Neuronal stem cell (in vitro differentiated cells): ENCODE measurements around the gene SLFN12L.

ENCODE experiments used
- DNase-seq: peaks from one replicate; pipeline ENCODE4 v3.0.0-alpha.2; 2013; ENCODE audit warnings: low spot score
- H2AFZ ChIP-seq: one replicate; pipeline ENCODE4 v1.6.1; 2013; ENCODE audit warnings: mild to moderate bottlenecking, low read length, inconsistent platforms
- H2AK5ac ChIP-seq: 2 replicates; pipeline ENCODE4 v1.6.1; 2013; ENCODE audit warnings: low read depth, mild to moderate bottlenecking, inconsistent platforms, low read length, moderate library complexity, mixed read lengths
- H2BK120ac ChIP-seq: 2 replicates; pipeline ENCODE4 v1.6.1; 2013; ENCODE audit warnings: low read depth, mild to moderate bottlenecking, inconsistent platforms, low read length, moderate library complexity, mixed read lengths
- H2BK12ac ChIP-seq: one replicate; pipeline ENCODE4 v1.6.1; 2013; ENCODE audit warnings: low read length, inconsistent platforms
- H2BK15ac ChIP-seq: 2 replicates; pipeline ENCODE4 v1.6.1; 2013; ENCODE audit warnings: mild to moderate bottlenecking, low read length, inconsistent platforms, mixed read lengths
- H2BK5ac ChIP-seq: one replicate; pipeline ENCODE4 v1.6.1; 2013; ENCODE audit warnings: inconsistent platforms, mild to moderate bottlenecking, low read length, moderate library complexity
- H3K14ac ChIP-seq: one replicate; pipeline ENCODE4 v1.6.1; 2013; ENCODE audit warnings: low read length, inconsistent platforms
- H3K18ac ChIP-seq: 2 replicates; pipeline ENCODE4 v1.6.1; 2013; ENCODE audit warnings: low read length, inconsistent platforms
- H3K23ac ChIP-seq: 2 replicates; pipeline ENCODE4 v1.6.1; 2013; ENCODE audit warnings: low read depth, mild to moderate bottlenecking, mixed read lengths, low read length, inconsistent platforms; ENCODE audit not compliant: poor library complexity
- H3K27ac ChIP-seq: replicated peaks from 3 replicates; pipeline ENCODE4 v1.5.1; 2013; ENCODE audit warnings: low read length, inconsistent platforms
- H3K27me3 ChIP-seq, 3 experiments: 2 replicates each; pipeline ENCODE4 v1.6.1; 2013; ENCODE audit warnings: low read length in 3 of 3, mild to moderate bottlenecking in 2 of 3, inconsistent platforms in 1 of 3, low read depth in 1 of 3, mixed read lengths in 1 of 3, moderate library complexity in 1 of 3; ENCODE audit not compliant: control insufficient read depth in 3 of 3, insufficient read depth in 3 of 3
- H3K36me3 ChIP-seq, 2 donors: replicated peaks in 1 of 2; 2 replicates each; pipeline ENCODE4 v1.6.1; 2013; ENCODE audit warnings: low read length in 2 of 2; ENCODE audit not compliant: control insufficient read depth in 2 of 2, insufficient read depth in 2 of 2
- H3K4ac ChIP-seq: 2 replicates; pipeline ENCODE4 v1.6.1; 2013; ENCODE audit warnings: inconsistent platforms, mild to moderate bottlenecking, low read length, moderate library complexity
- H3K4me1 ChIP-seq, 2 donors: 1 replicate in 1 of 2; 2 replicates in 1 of 2; pipeline ENCODE4 v1.6.1; 2013; ENCODE audit warnings: low read length in 2 of 2, low read depth in 1 of 2; ENCODE audit not compliant: control insufficient read depth in 2 of 2, insufficient read depth in 1 of 2
- H3K4me2 ChIP-seq: one replicate; pipeline ENCODE4 v1.6.1; 2013; ENCODE audit warnings: mild to moderate bottlenecking, low read length, inconsistent platforms; ENCODE audit not compliant: insufficient read depth, poor library complexity, severe bottlenecking
- H3K4me3 ChIP-seq, 2 donors: 2 replicates each; pipeline ENCODE4 v1.5.1; 2013; ENCODE audit warnings: low read length in 2 of 2, mild to moderate bottlenecking in 2 of 2, inconsistent platforms in 1 of 2, moderate library complexity in 1 of 2
- H3K79me1 ChIP-seq: one replicate; pipeline ENCODE4 v1.6.1; 2013; ENCODE audit warnings: low read depth, mild to moderate bottlenecking, inconsistent platforms, low read length, moderate library complexity
- H3K9ac ChIP-seq: one replicate; pipeline ENCODE4 v1.6.1; 2013; ENCODE audit warnings: mild to moderate bottlenecking, low read depth, low read length, inconsistent platforms; ENCODE audit not compliant: poor library complexity
- H3K9me3 ChIP-seq, 2 donors: replicated peaks in 1 of 2; 2 replicates each; pipeline versions ENCODE3 to v1.6.1; 2013; ENCODE audit warnings: low read length in 2 of 2, mild to moderate bottlenecking in 2 of 2, inconsistent platforms in 1 of 2, low read depth in 1 of 2, mixed read lengths in 1 of 2, moderate library complexity in 1 of 2; ENCODE audit not compliant: control insufficient read depth in 2 of 2, insufficient read depth in 1 of 2
- H4K8ac ChIP-seq: one replicate; pipeline ENCODE4 v1.6.1; 2013; ENCODE audit warnings: low read depth, mild to moderate bottlenecking, inconsistent platforms, low read length, moderate library complexity
- H4K91ac ChIP-seq: one replicate; pipeline ENCODE4 v1.6.1; 2013; ENCODE audit warnings: low read length, low read depth, mild to moderate bottlenecking, inconsistent platforms; ENCODE audit not compliant: poor library complexity
- WGBS, 2 donors: extraction: QIAGEN DNeasy Blood & Tissue Kit; methylation state at CpG; one replicate each; pipeline ENCODE4 v1.1.7; 2013; ENCODE audit warnings: missing lambda C conversion rate in 2 of 2, mixed read lengths in 1 of 2; ENCODE audit not compliant: insufficient read length in 2 of 2, insufficient replicate concordance in 1 of 2; ENCODE audit errors: extremely low coverage in 2 of 2; 5-methylcytosine and 5-hydroxymethylcytosine counted together

SLFN12L gene

GRCh38 chr17:35496451-35497290 is 40.8 kb downstream of the SLFN12L start:
- H2AK5ac ChIP-seq = no peak overlapping the region
- H3K23ac ChIP-seq = no peak overlapping the region
- H2BK5ac ChIP-seq = no peak overlapping the region
- no peak overlapping the region for H3K4me3 ChIP-seq
- H3K79me1 ChIP-seq = no peaks in the 10 kb centered on the region
- no peak overlapping the region for H3K14ac ChIP-seq
- H3K4me1 ChIP-seq = no peaks in the 10 kb centered on the region
- peaks cover 0 to 9% of the 10 kb centered on the region in 2 donors for H3K9me3 ChIP-seq
- no peak overlapping the region for H2BK15ac ChIP-seq
- peak overlapping the region; percentile 40 for H2AFZ ChIP-seq
- no CpG with 5 or more reads among the region's 30 CpGs for WGBS, 2 donors
- H4K91ac ChIP-seq = no peak overlapping the region
- no peaks in the 10 kb centered on the region for H3K36me3 ChIP-seq
- no peak overlapping the region for H2BK120ac ChIP-seq
- H3K27ac ChIP-seq = no peak overlapping the region
- no peak overlapping the region for H3K9ac ChIP-seq
- no peak overlapping the region for H3K4ac ChIP-seq
- H2BK12ac ChIP-seq = no peak overlapping the region
- no peak overlapping the region for H3K4me2 ChIP-seq
- H3K27me3 ChIP-seq = peaks cover 29 to 97% (median 73%) of the 10 kb centered on the region in 3 experiments
- no peak for DNase-seq
- peak overlapping the region; percentile 23 for H4K8ac ChIP-seq
- H3K18ac ChIP-seq = no peak overlapping the region

DNA sequence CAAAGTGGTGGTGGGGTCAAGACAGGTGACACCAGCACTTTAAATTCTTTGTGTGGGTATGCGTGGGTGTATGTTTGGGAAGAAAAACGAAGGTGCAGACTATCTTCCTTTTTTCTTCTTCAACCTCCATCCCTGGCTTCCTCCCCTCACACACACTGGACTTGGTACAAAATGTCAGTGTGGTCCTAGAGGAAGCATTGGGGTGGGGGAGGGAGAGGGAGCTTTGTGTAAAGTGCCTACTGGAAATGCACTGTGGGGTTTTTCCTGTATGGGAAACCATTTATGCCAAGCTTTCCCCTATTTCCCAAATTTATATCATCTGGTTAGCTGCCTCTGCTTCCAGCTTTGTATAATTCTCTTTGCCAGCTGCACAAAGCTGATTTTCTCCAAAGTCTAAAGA is 44.4 kb downstream of the SLFN12L start:
- no peak overlapping the region for H3K23ac ChIP-seq
- no peak overlapping the region for H2BK5ac ChIP-seq
- H3K4ac ChIP-seq = no peak overlapping the region
- H3K36me3 ChIP-seq = no peaks in the 10 kb centered on the region
- no peak overlapping the region for H3K9ac ChIP-seq
- H3K27me3 ChIP-seq = peaks cover 44 to 98% (median 92%) of the 10 kb centered on the region in 3 experiments
- no peak overlapping the region for H2BK15ac ChIP-seq
- WGBS, 2 donors = no CpG with 5 or more reads among the region's 2 CpGs
- H3K4me2 ChIP-seq = no peak overlapping the region
- no peak overlapping the region for H3K4me3 ChIP-seq
- H2AK5ac ChIP-seq = no peak overlapping the region
- H3K79me1 ChIP-seq = no peaks in the 10 kb centered on the region
- peaks cover 8 to 14% of the 10 kb centered on the region in 2 donors for H3K9me3 ChIP-seq
- no peak for DNase-seq
- no peak overlapping the region for H4K8ac ChIP-seq
- no peak overlapping the region for H2AFZ ChIP-seq
- no peak overlapping the region for H3K18ac ChIP-seq
- H3K14ac ChIP-seq = no peak overlapping the region
- H4K91ac ChIP-seq = no peak overlapping the region
- H3K27ac ChIP-seq = no peak overlapping the region
- H2BK120ac ChIP-seq = no peak overlapping the region
- H3K4me1 ChIP-seq = no peaks in the 10 kb centered on the region
- H2BK12ac ChIP-seq = no peak overlapping the region

GRCh38 chr17:35491417-35491816 is 46.1 kb downstream of the SLFN12L start:
- Histone ChIP-seq H3K23ac (no peak overlapping the region), H3K27ac (no peak overlapping the region), H3K4me1 (peaks cover 0 to 1% of the 10 kb centered on the region in 2 donors), H2AFZ (no peak overlapping the region), H3K4me2 (no peak overlapping the region), H3K27me3 (peaks cover 49 to 99% (median 92%) of the 10 kb centered on the region in 3 experiments), H4K8ac (no peak overlapping the region), H2BK120ac (no peak overlapping the region), H2BK12ac (no peak overlapping the region), H3K9ac (no peak overlapping the region), H4K91ac (no peak overlapping the region), H3K18ac (no peak overlapping the region), H3K14ac (no peak overlapping the region), H3K36me3 (no peaks in the 10 kb centered on the region), H3K9me3 (peaks cover 9 to 15% of the 10 kb centered on the region in 2 donors), H2BK5ac (no peak overlapping the region), H2BK15ac (no peak overlapping the region), H2AK5ac (no peak overlapping the region), H3K4me3 (no peak overlapping the region), H3K79me1 (no peaks in the 10 kb centered on the region), H3K4ac (no peak overlapping the region)
- no CpG with 5 or more reads among the region's 3 CpGs for WGBS, 2 donors
- no peak for DNase-seq

DNA sequence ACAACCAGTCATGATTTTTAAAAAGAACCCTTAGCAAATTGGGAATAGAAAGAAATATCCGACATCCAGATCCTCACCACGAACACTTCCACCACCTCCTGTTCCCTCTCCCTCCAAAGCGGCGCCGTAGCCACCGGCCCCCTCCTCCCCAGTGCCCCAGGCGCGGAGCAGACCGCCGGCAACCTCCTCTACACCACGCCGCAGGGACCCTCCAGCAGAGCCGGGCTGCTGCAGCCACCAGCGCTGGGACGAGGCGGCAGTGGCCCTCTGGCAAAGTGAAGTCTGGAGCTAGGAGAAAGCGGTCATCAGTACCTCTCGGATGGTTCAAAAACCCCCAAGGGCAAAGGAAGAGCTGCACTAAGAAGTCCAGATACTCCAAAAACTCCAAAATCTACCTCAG is 47.5 kb downstream of the SLFN12L start:
- WGBS, 2 donors = no CpG with 5 or more reads among the region's 18 CpGs
- DNase-seq = no peak
- no peak overlapping the region for H3K4me2 ChIP-seq

More for the DNA sequence above, 47.5 kb downstream of the SLFN12L start:
- no peak overlapping the region for H2AK5ac ChIP-seq
- no peak overlapping the region for H3K27ac ChIP-seq
- no peak overlapping the region for H3K4ac ChIP-seq
- H3K14ac ChIP-seq = no peak overlapping the region
- no peak overlapping the region for H4K91ac ChIP-seq
- H2BK15ac ChIP-seq = no peak overlapping the region
- H3K9me3 ChIP-seq = peaks cover 9 to 12% of the 10 kb centered on the region in 2 donors
- no peak overlapping the region for H2BK12ac ChIP-seq
- no peaks in the 10 kb centered on the region for H3K36me3 ChIP-seq
- no peak overlapping the region for H2AFZ ChIP-seq
- no peak overlapping the region for H4K8ac ChIP-seq
- peaks cover 0 to 1% of the 10 kb centered on the region in 2 donors for H3K4me1 ChIP-seq
- H3K4me3 ChIP-seq = no peak overlapping the region
- peaks cover 40 to 94% (median 85%) of the 10 kb centered on the region in 3 experiments for H3K27me3 ChIP-seq
- no peak overlapping the region for H3K9ac ChIP-seq
- no peak overlapping the region for H2BK120ac ChIP-seq
- H3K18ac ChIP-seq = no peak overlapping the region
- H3K79me1 ChIP-seq = no peaks in the 10 kb centered on the region
- no peak overlapping the region for H3K23ac ChIP-seq
- no peak overlapping the region for H2BK5ac ChIP-seq
